GM18868 (cell line): ENCODE results near the gene CMBL.
"Not testable (repeated sequence)": the region's sequence is repeated elsewhere in the genome, so short reads cannot be mapped to it uniquely, and the experiment has no call there.

Source experiments
- ATAC-seq: cut with Tn5 transposase; IDR thresholded peaks from one replicate; pipeline ENCODE4 v1.9.1; 2021; ENCODE audit warnings: mild to moderate bottlenecking, moderate library complexity; ENCODE audit not compliant: unreplicated experiment

CMBL gene

GRCh38 chr5:10262121-10262774 is 45.5 kb downstream of the CMBL start:
- ATAC-seq = no peak

GRCh38 chr5:10261065-10261464 is 46.6 kb downstream of the CMBL start:
- ATAC-seq = no peak

- ATAC-seq = no peak
These were observed 47.8 kb downstream of the CMBL start for GRCh38 chr5:10259899-10260298.

- ATAC-seq = no peak
These were observed 49.8 kb downstream of the CMBL start for GRCh38 chr5:10257870-10258269.

GRCh38 chr5:10254686-10255085 is 53.0 kb downstream of the CMBL start:
- no peak for ATAC-seq

GRCh38 chr5:10253390-10253789 is 54.3 kb downstream of the CMBL start:
- no peak for ATAC-seq

GRCh38 chr5:10251405-10251804 is 56.3 kb downstream of the CMBL start:
- ATAC-seq = no peak

- ATAC-seq = no peak
These were observed 56.9 kb downstream of the CMBL start for GRCh38 chr5:10250806-10251276.

- peak; percentile 83 for ATAC-seq
These were observed 57.5 kb downstream of the CMBL start, which contains the start of gene CCT5 for GRCh38 chr5:10249948-10250805. CCT5 (plus strand) TSS chr5:10250280; CDS start chr5:10250341, 61 bp downstream.

- peak; percentile 2 for ATAC-seq
These were observed 59.1 kb downstream of the CMBL start for GRCh38 chr5:10248378-10249260.

- ATAC-seq = not testable (repeated sequence)
These were observed 60.5 kb downstream of the CMBL start for GRCh38 chr5:10247217-10247616.

- no peak for ATAC-seq
These were observed 60.9 kb downstream of the CMBL start for GRCh38 chr5:10246761-10247160.

GRCh38 chr5:10244342-10244944 is 63.3 kb downstream of the CMBL start:
- ATAC-seq = no peak

- no peak for ATAC-seq
These were observed 64.0 kb downstream of the CMBL start for GRCh38 chr5:10243660-10244240.

GRCh38 chr5:10235350-10235749 is 72.4 kb downstream of the CMBL start:
- no peak for ATAC-seq

- ATAC-seq = no peak
These were observed 74.2 kb downstream of the CMBL start for GRCh38 chr5:10233505-10233904.

GRCh38 chr5:10233011-10233410 is 74.7 kb downstream of the CMBL start:
- no peak for ATAC-seq

GRCh38 chr5:10232386-10232785 is 75.3 kb downstream of the CMBL start:
- no peak for ATAC-seq

GRCh38 chr5:10229306-10230048 is 78.2 kb downstream of the CMBL start:
- ATAC-seq = no peak

- no peak for ATAC-seq
These were observed 79.4 kb downstream of the CMBL start for GRCh38 chr5:10228288-10228687.
